Esophagus muscularis mucosa (tissue), 4 donors: Measurements from ENCODE around the gene PSMA3. TPM values are rescaled to one million over a fixed set of nuclear protein-coding genes. Genes with fewer than 3 reads are reported as not detected.

ENCODE experiments used
- DNase-seq: peaks from one replicate; pipeline ENCODE4 v3.0.0-alpha.2; 2017; ENCODE audit errors: extremely low spot score
- H3K27ac ChIP-seq, 4 donors: fragments of 200-600 bp; sonication (generic); replicated peaks in 1 of 4; 1 replicate in 3 of 4; 2 replicates in 1 of 4; pipeline ENCODE4 v1.5.1; 2016 to 2019; ENCODE audit warnings: mild to moderate bottlenecking in 1 of 4
- H3K27me3 ChIP-seq, 4 donors: fragments of 200-600 bp; sonication (generic); one replicate each; pipeline versions ENCODE4 v1.5.1 to v1.6.0; 2016 to 2019
- H3K36me3 ChIP-seq, 4 donors: fragments of 200-600 bp; sonication (generic); one replicate each; pipeline ENCODE4 v1.5.1; 2016 to 2019
- H3K4me1 ChIP-seq, 4 donors: fragments of 200-600 bp; sonication (generic); one replicate each; pipeline ENCODE4 v1.5.1; 2016 to 2019
- H3K4me3 ChIP-seq, 4 donors: fragments of 200-600 bp; sonication (generic); 1 replicate in 2 of 4; 2 replicates in 2 of 4; pipeline ENCODE4 v1.5.1; 2016 to 2019; ENCODE audit warnings: mild to moderate bottlenecking in 4 of 4, moderate library complexity in 1 of 4
- H3K9me3 ChIP-seq, 4 donors: fragments of 200-600 bp; sonication (generic); 1 replicate in 3 of 4; 2 replicates in 1 of 4; pipeline ENCODE4 v1.5.1; 2016 to 2019
- CTCF ChIP-seq, 3 experiments: fragments of 200-600 bp in 2 of 3; fragments of 450-650 bp in 1 of 3; sonication (generic) in 2 of 3; IDR thresholded peaks; one replicate each; pipeline ENCODE4 v1.5.1; 2017 to 2019; ENCODE audit warnings: antibody characterized with exemption in 3 of 3, mild to moderate bottlenecking in 2 of 3, moderate library complexity in 1 of 3
- EP300 ChIP-seq: sonication (generic); formaldehyde crosslinking; IDR thresholded peaks from one replicate; pipeline ENCODE4 v1.6.1; 2017; ENCODE audit warnings: antibody characterized with exemption
- POLR2A ChIP-seq: fragments of 450-650 bp; IDR thresholded peaks from one replicate; pipeline ENCODE4 v1.6.1; 2017; ENCODE audit warnings: antibody characterized with exemption, moderate library complexity, mild to moderate bottlenecking, low read depth
- POLR2AphosphoS5 ChIP-seq, 2 donors: sonication (generic); formaldehyde crosslinking; IDR thresholded peaks; one replicate each; pipeline ENCODE4 v1.6.1; 2017; ENCODE audit warnings: antibody characterized with exemption in 2 of 2
- WGBS: methylation state at CpG from one replicate; pipeline ENCODE4 v1.1.5; 2018; 5-methylcytosine and 5-hydroxymethylcytosine counted together
- intact Hi-C: fragments of 100-400 bp; cut with DNase I; formaldehyde crosslinking; loops from one replicate; pipeline ENCODE4 v1.15.1; 2023
- total RNA-seq, 4 donors: library from RNA; depleted of rRNA; stranded (reverse); fragments of >200 nt; gene quantifications; one replicate each; pipeline versions ENCODE4 v1.1.0 to v1.2.1, GENCODE V29; 2016

The PSMA3 gene
- total RNA-seq, 4 donors from 2014 or later = 69.8 to 98.0 (median 84.8) TPM

GRCh38 chr14:58227096-58227819, 17.4 kb upstream of the PSMA3 start:
- no peak for DNase-seq
- Histone ChIP-seq H3K4me3 (no peak overlapping the region), H3K36me3 (peaks cover 8 to 73% (median 52%) of the 10 kb centered on the region in 4 donors), H3K27ac (no peak overlapping the region), H3K4me1 (no peaks in the 10 kb centered on the region), H3K27me3 (no peaks in the 10 kb centered on the region), H3K9me3 (no peaks in the 10 kb centered on the region)
- intact Hi-C loops = no loop called here
- TF ChIP-seq POLR2AphosphoS5 (IDR thresholded peaks at IDR 0.05) (no peak), EP300 (no peak), POLR2A (no peak), CTCF (IDR thresholded peaks at IDR 0.05) (no peak)
- WGBS = 89% methylated on average over 5 of the region's 5 CpGs

GRCh38 chr14:58238252-58239243, 6.1 kb upstream of the PSMA3 start:
- peaks cover 0 to 8% (median 2%) of the 10 kb centered on the region in 4 donors for H3K36me3 ChIP-seq
- WGBS = 47% methylated on average over 16 of the region's 16 CpGs
- H3K4me3 ChIP-seq = peak overlapping the region; percentile 54 to 69 (median 62)
- no peak for DNase-seq
- H3K27ac ChIP-seq = peak overlapping the region; percentile 78 to 83 (median 80)
- H3K4me1 ChIP-seq = peaks cover 0 to 15% (median 11%) of the 10 kb centered on the region in 4 donors
- H3K9me3 ChIP-seq = no peaks in the 10 kb centered on the region
- intact Hi-C loops = loop anchor here (5.0 kb wide), 1 partner anchor 36 kb away; the partner anchor contains the start of gene ACTR10
- TF ChIP-seq CTCF (IDR thresholded peaks at IDR 0.05) (no peak), POLR2AphosphoS5 (IDR thresholded peaks at IDR 0.05) (no peak), POLR2A (no peak), EP300 (no peak)
- H3K27me3 ChIP-seq = no peaks in the 10 kb centered on the region

- Histone ChIP-seq H3K36me3 (peaks cover 0 to under 1% (median 0%) of the 10 kb centered on the region in 4 donors), H3K4me3 (peak overlapping the region; percentile 54 to 69 (median 62)), H3K27ac (peak overlapping the region; percentile 78 to 83 (median 80)), H3K27me3 (no peaks in the 10 kb centered on the region), H3K4me1 (peaks cover 0 to 18% (median 14%) of the 10 kb centered on the region in 4 donors), H3K9me3 (no peaks in the 10 kb centered on the region)
- TF ChIP-seq POLR2AphosphoS5 (IDR thresholded peaks at IDR 0.05) = peak; percentile 30 to 70
- no peak for TF ChIP-seq CTCF (IDR thresholded peaks at IDR 0.05)
- DNase-seq = peak; percentile 96
- WGBS = 3% methylated on average over 23 of the region's 23 CpGs
- intact Hi-C loops = loop anchor here (5.0 to 10.0 kb wide), 3 partner anchors 37 to 185 kb away; partner anchors contain the start of genes ACTR10, ARID4A, KIAA0586 and TIMM9
These were observed 5.1 kb upstream of the PSMA3 start for GRCh38 chr14:58239244-58240195.
